NT2/D1 (cell line): Measurements from ENCODE around the gene FOXJ2.

Experiments
- YY1 ChIP-seq: IDR thresholded peaks from 2 replicates; pipeline ENCODE4 v1.6.1; 2011; ENCODE audit not compliant: insufficient read length, insufficient read depth
- ZNF274 ChIP-seq: IDR thresholded peaks from 2 replicates; pipeline ENCODE4 v1.6.1; 2011; ENCODE audit warnings: mild to moderate bottlenecking, low read depth, low read length

DNA sequence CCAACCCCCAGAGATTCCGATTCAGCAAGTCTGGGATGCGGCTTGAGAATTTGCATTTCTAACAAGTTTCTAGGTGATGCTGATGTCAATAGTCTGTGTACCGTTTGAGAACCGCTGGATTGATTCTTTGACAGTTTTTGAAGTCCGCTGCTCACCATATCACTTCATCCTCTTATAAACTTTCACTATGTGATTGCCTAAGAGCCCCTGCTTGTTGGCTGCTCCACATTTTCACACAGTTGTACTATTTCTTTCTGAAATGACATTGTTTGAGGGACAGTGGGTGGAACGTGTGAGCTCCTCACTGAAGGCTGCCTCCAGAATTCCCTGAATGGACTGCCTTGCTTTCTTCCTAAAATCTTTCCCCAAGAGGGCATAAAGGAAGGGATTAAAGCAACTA lies 26.0 kb downstream of the FOXJ2 start:
- TF ChIP-seq YY1 = no peak
- TF ChIP-seq ZNF274 = no peak
